SK-N-SH treated with all-trans-retinoic acid at 6 μM for 48 hours (cell line): Measurements from ENCODE around the gene FBXL16.

Experiments
- ATAC-seq: fragments of 200-7000 bp; cut with Tn5 transposase; 3 replicates; pipeline ENCODE4 v1.9.1; 2020; ENCODE audit warnings: mild to moderate bottlenecking, moderate library complexity
- ARNTL ChIP-seq: fragments of 450-650 bp; formaldehyde crosslinking; IDR thresholded peaks from 2 replicates; pipeline ENCODE4 v1.5.0; 2020; ENCODE audit warnings: low read depth, mild to moderate bottlenecking, moderate library complexity, borderline replicate concordance
- BACH2 ChIP-seq: fragments of 250-450 bp; sonication (Bioruptor Pico); IDR thresholded peaks from 2 replicates; pipeline ENCODE4 v1.9.0; 2021; ENCODE audit warnings: mild to moderate bottlenecking, borderline replicate concordance
- CSDC2 ChIP-seq: fragments of 250-450 bp; sonication (Bioruptor Pico); IDR thresholded peaks from 2 replicates; pipeline ENCODE4 v1.5.0; 2020; ENCODE audit warnings: mild to moderate bottlenecking, moderate library complexity
- ESRRG ChIP-seq: fragments of 250-450 bp; sonication (Bioruptor Pico); IDR thresholded peaks from 2 replicates; pipeline ENCODE4 v1.6.1; 2021; ENCODE audit warnings: mild to moderate bottlenecking
- GLIS3 ChIP-seq: fragments of 250-450 bp; sonication (Bioruptor Pico); IDR thresholded peaks from 2 replicates; pipeline ENCODE4 v1.5.0; 2020; ENCODE audit warnings: mild to moderate bottlenecking, moderate library complexity
- OSR1 ChIP-seq: fragments of 250-450 bp; sonication (Bioruptor Pico); IDR thresholded peaks from 2 replicates; pipeline ENCODE4 v1.8.0; 2022; ENCODE audit warnings: moderate library complexity, mild to moderate bottlenecking, inconsistent platforms
- PPARA ChIP-seq: fragments of 250-450 bp; sonication (Bioruptor Pico); IDR thresholded peaks from 2 replicates; pipeline ENCODE4 v1.5.0; 2020; ENCODE audit warnings: mild to moderate bottlenecking, borderline replicate concordance
- RARB ChIP-seq: fragments of 250-450 bp; sonication (Bioruptor Pico); IDR thresholded peaks from 2 replicates; pipeline ENCODE4 v1.8.0; 2021; ENCODE audit warnings: mild to moderate bottlenecking, moderate library complexity
- SNAI2 ChIP-seq: fragments of 250-450 bp; sonication (Bioruptor Pico); IDR thresholded peaks from 2 replicates; pipeline ENCODE4 v1.5.0; 2020; ENCODE audit warnings: mild to moderate bottlenecking, moderate library complexity
- TCF4 ChIP-seq: fragments of 250-450 bp; sonication (Bioruptor Pico); IDR thresholded peaks from 2 replicates; pipeline ENCODE4 v1.8.0; 2021; ENCODE audit warnings: mild to moderate bottlenecking, moderate library complexity, borderline replicate concordance
- ZC3H10 ChIP-seq: fragments of 250-450 bp; sonication (Bioruptor Pico); IDR thresholded peaks from 2 replicates; pipeline ENCODE4 v1.5.1; 2021; ENCODE audit warnings: mild to moderate bottlenecking, moderate library complexity
- ZFP3 ChIP-seq: fragments of 250-450 bp; sonication (Bioruptor Pico); IDR thresholded peaks from 2 replicates; pipeline ENCODE4 v1.5.0; 2020; ENCODE audit warnings: mild to moderate bottlenecking, moderate library complexity
- ZFP30 ChIP-seq: fragments of 450-650 bp; formaldehyde crosslinking; IDR thresholded peaks from 2 replicates; pipeline ENCODE4 v1.5.0; 2022; ENCODE audit warnings: mild to moderate bottlenecking, moderate library complexity
- ZNF565 ChIP-seq: fragments of 450-650 bp; formaldehyde crosslinking; conservative IDR thresholded peaks from 2 replicates; pipeline ENCODE4 v1.5.0; 2020; ENCODE audit warnings: low read depth, mild to moderate bottlenecking, moderate library complexity
- ZNF70 ChIP-seq: fragments of 450-650 bp; formaldehyde crosslinking; IDR thresholded peaks from 2 replicates; pipeline ENCODE4 v1.5.0; 2020; ENCODE audit warnings: mild to moderate bottlenecking, moderate library complexity
- ZNF8 ChIP-seq: fragments of 450-650 bp; formaldehyde crosslinking; IDR thresholded peaks from 2 replicates; pipeline ENCODE4 v1.5.0; 2020; ENCODE audit warnings: mild to moderate bottlenecking, moderate library complexity
- TF ChIP-seq, protein P1 (sequence below): fragments of 250-450 bp; sonication (Bioruptor Pico); IDR thresholded peaks from 2 replicates; pipeline ENCODE4 v1.5.1; 2020; ENCODE audit warnings: low read depth, mild to moderate bottlenecking, moderate library complexity
- TF ChIP-seq, protein P2 (sequence below): fragments of 250-450 bp; sonication (Bioruptor Pico); IDR thresholded peaks from 2 replicates; pipeline ENCODE4 v1.8.0; 2020; ENCODE audit warnings: mild to moderate bottlenecking, moderate library complexity, borderline replicate concordance
- TF ChIP-seq, protein P3 (sequence below): fragments of 250-450 bp; sonication (Bioruptor Pico); IDR thresholded peaks from 2 replicates; pipeline ENCODE4 v1.8.0; 2021; ENCODE audit warnings: low read depth, mild to moderate bottlenecking, moderate library complexity, borderline replicate concordance
- TF ChIP-seq, protein P4 (sequence below): fragments of 250-450 bp; sonication (Bioruptor Pico); IDR thresholded peaks from 2 replicates; pipeline ENCODE4 v1.5.0; 2020; ENCODE audit warnings: mild to moderate bottlenecking, moderate library complexity
- TF ChIP-seq, protein P5 (sequence below): fragments of 250-450 bp; sonication (Bioruptor Pico); IDR thresholded peaks from 2 replicates; pipeline ENCODE4 v1.5.1; 2021; ENCODE audit warnings: mild to moderate bottlenecking, moderate library complexity

Gene FBXL16

DNA sequence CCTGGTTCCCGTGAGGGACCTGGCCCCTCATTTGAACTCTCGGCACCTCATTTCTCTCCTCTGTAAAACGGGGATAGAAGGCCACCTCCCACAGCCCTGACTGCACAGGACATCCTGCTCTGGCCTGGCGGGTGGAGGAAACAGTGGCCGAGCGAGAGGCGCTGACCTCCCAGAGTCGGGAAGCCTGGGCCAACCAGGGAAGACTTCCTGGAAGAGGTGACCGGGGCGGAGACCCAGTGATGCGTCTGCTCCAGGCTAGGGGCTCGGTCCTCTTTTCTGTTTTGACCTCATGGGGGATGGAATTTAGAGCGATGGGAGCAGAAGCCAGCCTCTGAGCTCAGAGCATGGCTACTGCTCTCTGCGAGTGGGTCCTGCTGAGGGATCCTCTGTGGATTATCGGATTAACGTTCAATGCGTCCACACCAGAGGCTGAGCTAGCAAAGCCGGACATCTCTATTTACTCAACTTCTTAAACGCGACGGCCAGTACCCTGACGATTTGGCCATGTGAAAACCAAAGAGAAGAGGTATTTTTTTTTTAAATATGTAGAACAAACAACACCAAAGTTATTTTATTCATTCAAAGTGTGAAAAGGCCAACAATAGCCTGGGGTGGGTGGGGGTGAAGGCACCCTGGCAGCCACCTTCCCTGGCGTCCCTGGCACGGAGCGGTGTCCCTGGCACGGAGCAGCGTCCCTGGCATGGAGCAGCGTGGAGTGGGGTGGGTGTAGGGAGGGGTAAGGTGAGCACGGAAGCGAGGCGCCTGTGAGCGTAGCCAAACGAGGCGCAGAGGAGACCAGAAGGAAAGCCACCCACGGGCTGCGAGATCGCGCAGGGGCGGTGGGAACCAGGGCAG is 45.8 kb upstream of the FBXL16 start:
- TF ChIP-seq ZNF8 (CRISPR knock-in tag) (no peak), CSDC2 (no peak), OSR1 (CRISPR knock-in tag) (no peak), ZFP3 (CRISPR knock-in tag) (no peak)
- TF ChIP-seq, all 23 proteins: peak for 0
- no peak for ATAC-seq

DNA sequence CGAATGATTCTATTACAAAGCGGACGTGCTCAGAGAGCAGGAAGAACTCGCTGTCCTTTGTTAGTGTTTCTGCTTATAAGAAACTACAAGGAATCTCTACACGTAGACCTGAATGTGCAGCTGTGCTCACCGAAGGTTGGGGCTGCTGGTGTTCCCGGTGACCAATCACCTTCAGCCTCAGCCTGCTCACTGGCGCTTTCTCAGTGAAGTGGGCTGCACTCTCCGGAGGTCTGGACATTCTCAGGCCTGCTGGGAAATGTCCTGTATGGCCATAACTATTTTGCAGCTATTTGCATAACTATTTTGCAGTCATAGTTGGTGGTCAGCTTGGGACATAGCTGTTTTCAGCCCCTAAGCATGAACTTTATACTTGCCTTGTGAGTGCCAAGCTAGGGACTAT is 44.9 kb upstream of the FBXL16 start:
- TF ChIP-seq, protein P1, sequence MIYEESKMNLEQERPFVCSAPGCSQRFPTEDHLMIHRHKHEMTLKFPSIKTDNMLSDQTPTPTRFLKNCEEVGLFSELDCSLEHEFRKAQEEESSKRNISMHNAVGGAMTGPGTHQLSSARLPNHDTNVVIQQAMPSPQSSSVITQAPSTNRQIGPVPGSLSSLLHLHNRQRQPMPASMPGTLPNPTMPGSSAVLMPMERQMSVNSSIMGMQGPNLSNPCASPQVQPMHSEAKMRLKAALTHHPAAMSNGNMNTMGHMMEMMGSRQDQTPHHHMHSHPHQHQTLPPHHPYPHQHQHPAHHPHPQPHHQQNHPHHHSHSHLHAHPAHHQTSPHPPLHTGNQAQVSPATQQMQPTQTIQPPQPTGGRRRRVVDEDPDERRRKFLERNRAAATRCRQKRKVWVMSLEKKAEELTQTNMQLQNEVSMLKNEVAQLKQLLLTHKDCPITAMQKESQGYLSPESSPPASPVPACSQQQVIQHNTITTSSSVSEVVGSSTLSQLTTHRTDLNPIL (CRISPR knock-in tag) = no peak
- TF ChIP-seq SNAI2 (no peak), ZC3H10 (CRISPR knock-in tag) (no peak), ZNF8 (CRISPR knock-in tag) (no peak), ZFP30 (no peak), GLIS3 (no peak), ZNF565 (CRISPR knock-in tag) (no peak), ARNTL (no peak), PPARA (CRISPR knock-in tag) (no peak), BACH2 (CRISPR knock-in tag) (no peak), RARB (CRISPR knock-in tag) (no peak), TCF4 (no peak), ZFP3 (CRISPR knock-in tag) (no peak), ESRRG (no peak), CSDC2 (no peak), ZNF70 (CRISPR knock-in tag) (no peak)
- TF ChIP-seq, protein P2, sequence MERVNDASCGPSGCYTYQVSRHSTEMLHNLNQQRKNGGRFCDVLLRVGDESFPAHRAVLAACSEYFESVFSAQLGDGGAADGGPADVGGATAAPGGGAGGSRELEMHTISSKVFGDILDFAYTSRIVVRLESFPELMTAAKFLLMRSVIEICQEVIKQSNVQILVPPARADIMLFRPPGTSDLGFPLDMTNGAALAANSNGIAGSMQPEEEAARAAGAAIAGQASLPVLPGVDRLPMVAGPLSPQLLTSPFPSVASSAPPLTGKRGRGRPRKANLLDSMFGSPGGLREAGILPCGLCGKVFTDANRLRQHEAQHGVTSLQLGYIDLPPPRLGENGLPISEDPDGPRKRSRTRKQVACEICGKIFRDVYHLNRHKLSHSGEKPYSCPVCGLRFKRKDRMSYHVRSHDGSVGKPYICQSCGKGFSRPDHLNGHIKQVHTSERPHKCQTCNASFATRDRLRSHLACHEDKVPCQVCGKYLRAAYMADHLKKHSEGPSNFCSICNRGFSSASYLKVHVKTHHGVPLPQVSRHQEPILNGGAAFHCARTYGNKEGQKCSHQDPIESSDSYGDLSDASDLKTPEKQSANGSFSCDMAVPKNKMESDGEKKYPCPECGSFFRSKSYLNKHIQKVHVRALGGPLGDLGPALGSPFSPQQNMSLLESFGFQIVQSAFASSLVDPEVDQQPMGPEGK (CRISPR knock-in tag) = no peak
- TF ChIP-seq, protein P3, sequence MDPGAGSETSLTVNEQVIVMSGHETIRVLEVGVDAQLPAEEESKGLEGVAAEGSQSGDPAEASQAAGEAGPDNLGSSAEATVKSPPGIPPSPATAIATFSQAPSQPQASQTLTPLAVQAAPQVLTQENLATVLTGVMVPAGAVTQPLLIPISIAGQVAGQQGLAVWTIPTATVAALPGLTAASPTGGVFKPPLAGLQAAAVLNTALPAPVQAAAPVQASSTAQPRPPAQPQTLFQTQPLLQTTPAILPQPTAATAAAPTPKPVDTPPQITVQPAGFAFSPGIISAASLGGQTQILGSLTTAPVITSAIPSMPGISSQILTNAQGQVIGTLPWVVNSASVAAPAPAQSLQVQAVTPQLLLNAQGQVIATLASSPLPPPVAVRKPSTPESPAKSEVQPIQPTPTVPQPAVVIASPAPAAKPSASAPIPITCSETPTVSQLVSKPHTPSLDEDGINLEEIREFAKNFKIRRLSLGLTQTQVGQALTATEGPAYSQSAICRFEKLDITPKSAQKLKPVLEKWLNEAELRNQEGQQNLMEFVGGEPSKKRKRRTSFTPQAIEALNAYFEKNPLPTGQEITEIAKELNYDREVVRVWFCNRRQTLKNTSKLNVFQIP (CRISPR knock-in tag) = no peak
- TF ChIP-seq, protein P4, sequence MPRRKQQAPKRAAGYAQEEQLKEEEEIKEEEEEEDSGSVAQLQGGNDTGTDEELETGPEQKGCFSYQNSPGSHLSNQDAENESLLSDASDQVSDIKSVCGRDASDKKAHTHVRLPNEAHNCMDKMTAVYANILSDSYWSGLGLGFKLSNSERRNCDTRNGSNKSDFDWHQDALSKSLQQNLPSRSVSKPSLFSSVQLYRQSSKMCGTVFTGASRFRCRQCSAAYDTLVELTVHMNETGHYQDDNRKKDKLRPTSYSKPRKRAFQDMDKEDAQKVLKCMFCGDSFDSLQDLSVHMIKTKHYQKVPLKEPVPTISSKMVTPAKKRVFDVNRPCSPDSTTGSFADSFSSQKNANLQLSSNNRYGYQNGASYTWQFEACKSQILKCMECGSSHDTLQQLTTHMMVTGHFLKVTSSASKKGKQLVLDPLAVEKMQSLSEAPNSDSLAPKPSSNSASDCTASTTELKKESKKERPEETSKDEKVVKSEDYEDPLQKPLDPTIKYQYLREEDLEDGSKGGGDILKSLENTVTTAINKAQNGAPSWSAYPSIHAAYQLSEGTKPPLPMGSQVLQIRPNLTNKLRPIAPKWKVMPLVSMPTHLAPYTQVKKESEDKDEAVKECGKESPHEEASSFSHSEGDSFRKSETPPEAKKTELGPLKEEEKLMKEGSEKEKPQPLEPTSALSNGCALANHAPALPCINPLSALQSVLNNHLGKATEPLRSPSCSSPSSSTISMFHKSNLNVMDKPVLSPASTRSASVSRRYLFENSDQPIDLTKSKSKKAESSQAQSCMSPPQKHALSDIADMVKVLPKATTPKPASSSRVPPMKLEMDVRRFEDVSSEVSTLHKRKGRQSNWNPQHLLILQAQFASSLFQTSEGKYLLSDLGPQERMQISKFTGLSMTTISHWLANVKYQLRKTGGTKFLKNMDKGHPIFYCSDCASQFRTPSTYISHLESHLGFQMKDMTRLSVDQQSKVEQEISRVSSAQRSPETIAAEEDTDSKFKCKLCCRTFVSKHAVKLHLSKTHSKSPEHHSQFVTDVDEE (CRISPR knock-in tag) = no peak
- TF ChIP-seq, protein P5, sequence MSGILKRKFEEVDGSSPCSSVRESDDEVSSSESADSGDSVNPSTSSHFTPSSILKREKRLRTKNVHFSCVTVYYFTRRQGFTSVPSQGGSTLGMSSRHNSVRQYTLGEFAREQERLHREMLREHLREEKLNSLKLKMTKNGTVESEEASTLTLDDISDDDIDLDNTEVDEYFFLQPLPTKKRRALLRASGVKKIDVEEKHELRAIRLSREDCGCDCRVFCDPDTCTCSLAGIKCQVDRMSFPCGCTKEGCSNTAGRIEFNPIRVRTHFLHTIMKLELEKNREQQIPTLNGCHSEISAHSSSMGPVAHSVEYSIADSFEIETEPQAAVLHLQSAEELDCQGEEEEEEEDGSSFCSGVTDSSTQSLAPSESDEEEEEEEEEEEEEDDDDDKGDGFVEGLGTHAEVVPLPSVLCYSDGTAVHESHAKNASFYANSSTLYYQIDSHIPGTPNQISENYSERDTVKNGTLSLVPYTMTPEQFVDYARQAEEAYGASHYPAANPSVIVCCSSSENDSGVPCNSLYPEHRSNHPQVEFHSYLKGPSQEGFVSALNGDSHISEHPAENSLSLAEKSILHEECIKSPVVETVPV = no peak
- ATAC-seq = peak; percentile 49

DNA sequence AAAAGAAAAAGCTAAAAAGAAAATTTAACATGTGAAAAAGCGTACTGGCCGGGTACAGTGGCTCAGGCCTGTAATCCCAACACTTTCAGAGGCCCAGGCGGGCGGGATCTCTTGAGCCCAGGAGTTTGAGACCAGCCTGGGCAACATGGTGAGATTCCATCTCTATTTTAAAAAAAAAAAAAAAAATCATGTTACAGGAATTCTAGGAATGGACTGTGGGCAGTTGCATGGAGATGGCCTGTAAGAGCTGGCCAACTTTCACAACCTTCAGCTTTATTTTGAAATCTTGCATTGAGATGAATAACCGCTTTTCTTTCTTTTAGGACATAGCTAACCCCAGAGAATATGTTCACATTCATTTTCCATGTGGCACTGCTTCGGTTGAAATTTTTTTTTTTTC is 43.4 kb upstream of the FBXL16 start:
- TF ChIP-seq RARB (CRISPR knock-in tag) (no peak), OSR1 (CRISPR knock-in tag) (no peak), BACH2 (CRISPR knock-in tag) (no peak), ZNF70 (CRISPR knock-in tag) (no peak)
- TF ChIP-seq, protein P5 = no peak
- TF ChIP-seq, all 23 proteins: peak for 0
- peak; percentile 79 for ATAC-seq
